Esophagus squamous epithelium (tissue), 5 donors: Measurements from ENCODE around the gene PRUNE2. TPM values are rescaled to one million over a fixed set of nuclear protein-coding genes. Genes with fewer than 3 reads are reported as not detected.

Experiments
- DNase-seq: peaks from one replicate; lab custom pipeline; 2025; lab: John Stamatoyannopoulos, UW
- H3K27ac ChIP-seq, 4 donors: fragments of 200-600 bp; sonication (generic); one replicate each; pipeline ENCODE4 v1.5.1; 2016 to 2019; ENCODE audit warnings: mild to moderate bottlenecking in 1 of 4
- H3K27me3 ChIP-seq, 4 donors: fragments of 200-600 bp; sonication (generic); 1 replicate in 3 of 4; 2 replicates in 1 of 4; pipeline versions ENCODE4 v1.5.1 to v1.6.0; 2017 to 2021; ENCODE audit warnings: antibody characterized with exemption in 1 of 4
- H3K36me3 ChIP-seq, 3 donors: fragments of 200-600 bp; sonication (generic); one replicate each; pipeline ENCODE4 v1.5.1; 2016 to 2019
- H3K4me1 ChIP-seq, 3 donors: fragments of 200-600 bp; sonication (generic); one replicate each; pipeline ENCODE4 v1.5.1; 2017 to 2019
- H3K4me3 ChIP-seq, 4 donors: fragments of 200-600 bp; sonication (generic); 1 replicate in 3 of 4; 2 replicates in 1 of 4; pipeline ENCODE4 v1.5.1; 2016 to 2019; ENCODE audit warnings: mild to moderate bottlenecking in 2 of 4, moderate library complexity in 1 of 4
- H3K9me3 ChIP-seq, 3 donors: fragments of 200-600 bp; sonication (generic); one replicate each; pipeline ENCODE4 v1.5.1; 2016 to 2019
- POLR2A ChIP-seq, 4 donors: fragments of 450-650 bp; IDR thresholded peaks; one replicate each; pipeline ENCODE4 v1.6.1; 2017; ENCODE audit warnings: antibody characterized with exemption in 4 of 4, mild to moderate bottlenecking in 4 of 4, moderate library complexity in 3 of 4
- WGBS, 2 donors: methylation state at CpG; one replicate each; pipeline ENCODE4 v1.1.5; 2018; 5-methylcytosine and 5-hydroxymethylcytosine counted together
- intact Hi-C: fragments of 100-400 bp; cut with DNase I; formaldehyde crosslinking; loops from one replicate; pipeline ENCODE4 v1.15.0; 2022
- total RNA-seq, 4 donors: library from RNA; depleted of rRNA; stranded (reverse); fragments of >200 nt; gene quantifications; one replicate each; pipeline ENCODE4 v1.1.0, GENCODE V29; 2016
- TF ChIP-seq, protein P1 (sequence below), 6 experiments: fragments of 450-650 bp in 4 of 6; fragments of 200-600 bp in 2 of 6; sonication (generic) in 2 of 6; IDR thresholded peaks; one replicate each; pipeline ENCODE4 v1.5.1; 2016 to 2019; ENCODE audit warnings: antibody characterized with exemption in 6 of 6, mild to moderate bottlenecking in 4 of 6, moderate library complexity in 4 of 6
- donor health status: DM: yes; HTN: yes; CAD: no.

PRUNE2 gene
- total RNA-seq, 4 donors from 2014 or later = 9.9 to 126 (median 26.7) TPM

- Histone ChIP-seq H3K27me3 (no peaks in the 10 kb centered on the region), H3K4me1 (no peaks in the 10 kb centered on the region), H3K4me3 (no peak overlapping the region), H3K9me3 (no peaks in the 10 kb centered on the region), H3K27ac (no peak overlapping the region), H3K36me3 (no peaks in the 10 kb centered on the region)
- intact Hi-C loops = no loop called here
- 54 to 68% methylated on average over 5 of the region's 5 CpGs for WGBS, 2 donors
- no peak for TF ChIP-seq POLR2A (IDR thresholded peaks at IDR 0.05)
- TF ChIP-seq, protein P1, sequence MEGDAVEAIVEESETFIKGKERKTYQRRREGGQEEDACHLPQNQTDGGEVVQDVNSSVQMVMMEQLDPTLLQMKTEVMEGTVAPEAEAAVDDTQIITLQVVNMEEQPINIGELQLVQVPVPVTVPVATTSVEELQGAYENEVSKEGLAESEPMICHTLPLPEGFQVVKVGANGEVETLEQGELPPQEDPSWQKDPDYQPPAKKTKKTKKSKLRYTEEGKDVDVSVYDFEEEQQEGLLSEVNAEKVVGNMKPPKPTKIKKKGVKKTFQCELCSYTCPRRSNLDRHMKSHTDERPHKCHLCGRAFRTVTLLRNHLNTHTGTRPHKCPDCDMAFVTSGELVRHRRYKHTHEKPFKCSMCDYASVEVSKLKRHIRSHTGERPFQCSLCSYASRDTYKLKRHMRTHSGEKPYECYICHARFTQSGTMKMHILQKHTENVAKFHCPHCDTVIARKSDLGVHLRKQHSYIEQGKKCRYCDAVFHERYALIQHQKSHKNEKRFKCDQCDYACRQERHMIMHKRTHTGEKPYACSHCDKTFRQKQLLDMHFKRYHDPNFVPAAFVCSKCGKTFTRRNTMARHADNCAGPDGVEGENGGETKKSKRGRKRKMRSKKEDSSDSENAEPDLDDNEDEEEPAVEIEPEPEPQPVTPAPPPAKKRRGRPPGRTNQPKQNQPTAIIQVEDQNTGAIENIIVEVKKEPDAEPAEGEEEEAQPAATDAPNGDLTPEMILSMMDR (IDR thresholded peaks at IDR 0.05) = no peak
- DNase-seq = no peak
These were observed 167.5 kb downstream of the PRUNE2 start for GRCh38 chr9:76738402-76738801.

GRCh38 chr9:76737154-76737902, 168.6 kb downstream of the PRUNE2 start:
- no peaks in the 10 kb centered on the region for H3K27me3 ChIP-seq
- H3K9me3 ChIP-seq = no peaks in the 10 kb centered on the region
- H3K36me3 ChIP-seq = no peaks in the 10 kb centered on the region
- intact Hi-C loops = no loop called here
- TF ChIP-seq, protein P1 (IDR thresholded peaks at IDR 0.05) = no peak
- no peak for TF ChIP-seq POLR2A (IDR thresholded peaks at IDR 0.05)
- DNase-seq = no peak
- WGBS, 2 donors = 46 to 68% methylated on average over 2 to 3 of the region's 3 CpGs
- H3K4me1 ChIP-seq = no peaks in the 10 kb centered on the region
- H3K4me3 ChIP-seq = no peak overlapping the region
- H3K27ac ChIP-seq = no peak overlapping the region

- TF ChIP-seq POLR2A (IDR thresholded peaks at IDR 0.05) = no peak
- TF ChIP-seq, protein P1 (IDR thresholded peaks at IDR 0.05) = no peak
- Histone ChIP-seq H3K4me1 (no peaks in the 10 kb centered on the region), H3K4me3 (no peak overlapping the region), H3K27ac (no peak overlapping the region), H3K27me3 (no peaks in the 10 kb centered on the region), H3K36me3 (no peaks in the 10 kb centered on the region), H3K9me3 (no peaks in the 10 kb centered on the region)
- intact Hi-C loops = no loop called here
- WGBS, 2 donors = 64 to 82% methylated on average over 2 to 3 of the region's 3 CpGs
- DNase-seq = no peak
These were observed 171.2 kb downstream of the PRUNE2 start for GRCh38 chr9:76734716-76735115.

GRCh38 chr9:76733096-76733495, 172.8 kb downstream of the PRUNE2 start:
- intact Hi-C loops = no loop called here
- TF ChIP-seq, protein P1 (IDR thresholded peaks at IDR 0.05) = no peak
- no peak for TF ChIP-seq POLR2A (IDR thresholded peaks at IDR 0.05)
- WGBS, 2 donors = 82 to 91% methylated on average over 1 of the region's 1 CpG
- H3K27ac ChIP-seq = no peak overlapping the region
- no peaks in the 10 kb centered on the region for H3K9me3 ChIP-seq
- DNase-seq = no peak
- no peaks in the 10 kb centered on the region for H3K27me3 ChIP-seq
- H3K4me3 ChIP-seq = no peak overlapping the region
- H3K36me3 ChIP-seq = no peaks in the 10 kb centered on the region
- no peaks in the 10 kb centered on the region for H3K4me1 ChIP-seq

- Histone ChIP-seq H3K36me3 (no peaks in the 10 kb centered on the region), H3K4me1 (no peaks in the 10 kb centered on the region), H3K4me3 (no peak overlapping the region), H3K9me3 (no peaks in the 10 kb centered on the region), H3K27me3 (no peaks in the 10 kb centered on the region), H3K27ac (no peak overlapping the region)
- WGBS, 2 donors = 46 to 47% methylated on average over 3 of the region's 3 CpGs
- DNase-seq = no peak
- intact Hi-C loops = no loop called here
- TF ChIP-seq, protein P1 (IDR thresholded peaks at IDR 0.05) = no peak
- TF ChIP-seq POLR2A (IDR thresholded peaks at IDR 0.05) = no peak
These were observed 173.5 kb downstream of the PRUNE2 start for GRCh38 chr9:76732341-76732958.
